HCT116 (cell line): ENCODE results near the gene PPP2R3C.

Experiments used
- CEBPB ChIP-seq: IDR thresholded peaks from 2 replicates; pipeline ENCODE4 v1.6.1; 2012; ENCODE audit warnings: low read depth
- CTCF ChIP-seq, 3 experiments: fragments of 200-600 bp in 1 of 3; sonication (generic) in 1 of 3; IDR thresholded peaks in 2 of 3; conservative IDR thresholded peaks in 1 of 3; 2 replicates each; pipeline ENCODE4 v1.5.1; 2012 to 2017; ENCODE audit warnings: low read depth in 2 of 3, low read length in 2 of 3, antibody characterized with exemption in 1 of 3, borderline replicate concordance in 1 of 3, control low read depth in 1 of 3, mild to moderate bottlenecking in 1 of 3, mixed read lengths in 1 of 3, mixed run types in 1 of 3, moderate library complexity in 1 of 3; ENCODE audit not compliant: insufficient read depth in 1 of 3
- EGR1 ChIP-seq: IDR thresholded peaks from 2 replicates; pipeline ENCODE4 v1.6.1; 2012; ENCODE audit warnings: low read depth
- EZH2 ChIP-seq: fragments of 200-600 bp; sonication (generic); IDR thresholded peaks from 2 replicates; pipeline ENCODE4 v1.6.1; 2017; ENCODE audit warnings: antibody characterized with exemption, mixed run types
- FOSL1 ChIP-seq: IDR thresholded peaks from 2 replicates; pipeline ENCODE4 v1.6.1; 2012; ENCODE audit warnings: low read depth
- MAX ChIP-seq: IDR thresholded peaks from 2 replicates; pipeline ENCODE4 v1.6.1; 2012
- POLR2A ChIP-seq: IDR thresholded peaks from 2 replicates; pipeline ENCODE4 v1.7.0; 2011; ENCODE audit warnings: borderline replicate concordance; ENCODE audit not compliant: insufficient read depth, insufficient read length; ENCODE audit errors: extremely low read depth
- POLR2AphosphoS5 ChIP-seq: IDR thresholded peaks from 2 replicates; pipeline ENCODE4 v1.6.1; 2011; ENCODE audit warnings: mild to moderate bottlenecking, low read depth, low read length, moderate library complexity
- RAD21 ChIP-seq: IDR thresholded peaks from 2 replicates; pipeline ENCODE4 v1.6.1; 2012; ENCODE audit warnings: low read depth, mild to moderate bottlenecking
- REST ChIP-seq: IDR thresholded peaks from 2 replicates; pipeline ENCODE4 v1.6.1; 2012; ENCODE audit warnings: low read depth
- SP1 ChIP-seq: IDR thresholded peaks from 2 replicates; pipeline ENCODE4 v1.6.1; 2012; ENCODE audit warnings: low read depth
- ZNF274 ChIP-seq: fragments of 200-500 bp; sonication (Bioruptor generic); IDR thresholded peaks from 2 replicates; pipeline ENCODE4 v1.6.1; 2014; ENCODE audit warnings: mild to moderate bottlenecking, low read depth, low read length, inconsistent platforms

- TF ChIP-seq EGR1: no peak
- TF ChIP-seq CTCF (IDR thresholded peaks at IDR 0.05 in 2 of 3, conservative IDR thresholded peaks at IDR 0.05 in 1 of 3; ENCODE audit: borderline replicate concordance in 1 of 3, insufficient read depth in 1 of 3, low read depth in 2 of 3, low read length in 2 of 3): no peak
- no peak for TF ChIP-seq SP1
- no peak for TF ChIP-seq POLR2AphosphoS5
- no peak for TF ChIP-seq FOSL1
- TF ChIP-seq REST: no peak
- TF ChIP-seq MAX: no peak
- TF ChIP-seq POLR2A: no peak
- no peak for TF ChIP-seq EZH2
- no peak for TF ChIP-seq CEBPB
- TF ChIP-seq ZNF274: no peak
- TF ChIP-seq RAD21: no peak
These were observed 2.3 kb upstream of the PPP2R3C start for GRCh38 chr14:35124127-35124526.
